ENCODE results near the gene LKAAEAR1. TPM values are rescaled to one million over a fixed set of nuclear protein-coding genes. Genes with fewer than 3 reads are reported as not detected.

LKAAEAR1 gene
- total and polyA plus RNA-seq, 2 of the 13 experiments (the other 11 are each of a cell fraction or from before 2014, with no cell fraction given) = not detected

GRCh38 chr20:64083378-64083803 is 807 bp downstream of the LKAAEAR1 start (continued):
- TF ChIP-seq ELF4 (CRISPR knock-in tag; IDR thresholded peaks at IDR 0.05; ENCODE audit: borderline replicate concordance) (no peak), ZSCAN31 (CRISPR knock-in tag; IDR thresholded peaks at IDR 0.05; ENCODE audit: low read depth) (no peak), SATB2 (CRISPR knock-in tag; IDR thresholded peaks at IDR 0.05) (no peak), NFATC3 (CRISPR knock-in tag; IDR thresholded peaks at IDR 0.05) (no peak), FOSL2 (CRISPR knock-in tag; IDR thresholded peaks at IDR 0.05) (peak; percentile 46; the same call in 1 of the 2 replicates), JUN (CRISPR knock-in tag; IDR thresholded peaks at IDR 0.05) (no peak), ZNF562 (CRISPR knock-in tag; IDR thresholded peaks at IDR 0.05; ENCODE audit: borderline replicate concordance) (no peak), KDM5A (IDR thresholded peaks at IDR 0.05; ENCODE audit: borderline replicate concordance, low read length) (no peak), ZNF775 (CRISPR knock-in tag; IDR thresholded peaks at IDR 0.05; ENCODE audit: borderline replicate concordance) (no peak), ZNF101 (CRISPR knock-in tag; IDR thresholded peaks at IDR 0.05; ENCODE audit: borderline replicate concordance, low read depth) (no peak), NFYC (CRISPR knock-in tag; IDR thresholded peaks at IDR 0.05) (no peak), IKZF1 (IDR thresholded peaks at IDR 0.05) (no peak), ZBED4 (CRISPR knock-in tag; IDR thresholded peaks at IDR 0.05; ENCODE audit: borderline replicate concordance) (0 out of 2 replicates have a peak, but pooled peaks have one; percentile 55), TEAD3 (CRISPR knock-in tag; optimal IDR thresholded peaks at IDR 0.05; ENCODE audit: borderline replicate concordance) (peak; percentile 39), ZNF841 (CRISPR knock-in tag; IDR thresholded peaks at IDR 0.05; ENCODE audit: borderline replicate concordance) (no peak), ZNF335 (CRISPR knock-in tag; IDR thresholded peaks at IDR 0.05) (no peak), SIN3A (IDR thresholded peaks at IDR 0.05; ENCODE audit: borderline replicate concordance, low read depth, low read length) (no peak), ZNF780A (CRISPR knock-in tag; IDR thresholded peaks at IDR 0.05) (no peak)
- TF ChIP-seq, protein P1, sequence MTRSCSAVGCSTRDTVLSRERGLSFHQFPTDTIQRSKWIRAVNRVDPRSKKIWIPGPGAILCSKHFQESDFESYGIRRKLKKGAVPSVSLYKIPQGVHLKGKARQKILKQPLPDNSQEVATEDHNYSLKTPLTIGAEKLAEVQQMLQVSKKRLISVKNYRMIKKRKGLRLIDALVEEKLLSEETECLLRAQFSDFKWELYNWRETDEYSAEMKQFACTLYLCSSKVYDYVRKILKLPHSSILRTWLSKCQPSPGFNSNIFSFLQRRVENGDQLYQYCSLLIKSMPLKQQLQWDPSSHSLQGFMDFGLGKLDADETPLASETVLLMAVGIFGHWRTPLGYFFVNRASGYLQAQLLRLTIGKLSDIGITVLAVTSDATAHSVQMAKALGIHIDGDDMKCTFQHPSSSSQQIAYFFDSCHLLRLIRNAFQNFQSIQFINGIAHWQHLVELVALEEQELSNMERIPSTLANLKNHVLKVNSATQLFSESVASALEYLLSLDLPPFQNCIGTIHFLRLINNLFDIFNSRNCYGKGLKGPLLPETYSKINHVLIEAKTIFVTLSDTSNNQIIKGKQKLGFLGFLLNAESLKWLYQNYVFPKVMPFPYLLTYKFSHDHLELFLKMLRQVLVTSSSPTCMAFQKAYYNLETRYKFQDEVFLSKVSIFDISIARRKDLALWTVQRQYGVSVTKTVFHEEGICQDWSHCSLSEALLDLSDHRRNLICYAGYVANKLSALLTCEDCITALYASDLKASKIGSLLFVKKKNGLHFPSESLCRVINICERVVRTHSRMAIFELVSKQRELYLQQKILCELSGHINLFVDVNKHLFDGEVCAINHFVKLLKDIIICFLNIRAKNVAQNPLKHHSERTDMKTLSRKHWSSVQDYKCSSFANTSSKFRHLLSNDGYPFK (CRISPR knock-in tag; IDR thresholded peaks at IDR 0.05; ENCODE audit: borderline replicate concordance) = 0 out of 2 replicates have a peak, but pooled peaks have one; percentile 28
- TF ChIP-seq, protein P2, sequence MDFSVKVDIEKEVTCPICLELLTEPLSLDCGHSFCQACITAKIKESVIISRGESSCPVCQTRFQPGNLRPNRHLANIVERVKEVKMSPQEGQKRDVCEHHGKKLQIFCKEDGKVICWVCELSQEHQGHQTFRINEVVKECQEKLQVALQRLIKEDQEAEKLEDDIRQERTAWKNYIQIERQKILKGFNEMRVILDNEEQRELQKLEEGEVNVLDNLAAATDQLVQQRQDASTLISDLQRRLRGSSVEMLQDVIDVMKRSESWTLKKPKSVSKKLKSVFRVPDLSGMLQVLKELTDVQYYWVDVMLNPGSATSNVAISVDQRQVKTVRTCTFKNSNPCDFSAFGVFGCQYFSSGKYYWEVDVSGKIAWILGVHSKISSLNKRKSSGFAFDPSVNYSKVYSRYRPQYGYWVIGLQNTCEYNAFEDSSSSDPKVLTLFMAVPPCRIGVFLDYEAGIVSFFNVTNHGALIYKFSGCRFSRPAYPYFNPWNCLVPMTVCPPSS (IDR thresholded peaks at IDR 0.05) = no peak
- TF ChIP-seq, protein P3, sequence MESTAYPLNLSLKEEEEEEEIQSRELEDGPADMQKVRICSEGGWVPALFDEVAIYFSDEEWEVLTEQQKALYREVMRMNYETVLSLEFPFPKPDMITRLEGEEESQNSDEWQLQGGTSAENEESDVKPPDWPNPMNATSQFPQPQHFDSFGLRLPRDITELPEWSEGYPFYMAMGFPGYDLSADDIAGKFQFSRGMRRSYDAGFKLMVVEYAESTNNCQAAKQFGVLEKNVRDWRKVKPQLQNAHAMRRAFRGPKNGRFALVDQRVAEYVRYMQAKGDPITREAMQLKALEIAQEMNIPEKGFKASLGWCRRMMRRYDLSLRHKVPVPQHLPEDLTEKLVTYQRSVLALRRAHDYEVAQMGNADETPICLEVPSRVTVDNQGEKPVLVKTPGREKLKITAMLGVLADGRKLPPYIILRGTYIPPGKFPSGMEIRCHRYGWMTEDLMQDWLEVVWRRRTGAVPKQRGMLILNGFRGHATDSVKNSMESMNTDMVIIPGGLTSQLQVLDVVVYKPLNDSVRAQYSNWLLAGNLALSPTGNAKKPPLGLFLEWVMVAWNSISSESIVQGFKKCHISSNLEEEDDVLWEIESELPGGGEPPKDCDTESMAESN (CRISPR knock-in tag; conservative IDR thresholded peaks at IDR 0.05) = no peak

Measured in HepG2 (cell line).